Articular chondrocyte of knee joint (primary cell): ENCODE results near the gene C4A. TPM values are rescaled to one million over a fixed set of nuclear protein-coding genes. Genes with fewer than 3 reads are reported as not detected.

Experiments used
- small RNA-seq: library from RNA; depleted of rRNA; stranded (forward); fragments of <200 nt; gene quantifications from one replicate; pipeline ENCODE3, GENCODE V24; 2012
- total RNA-seq: library from RNA; depleted of rRNA; stranded (reverse); fragments of >200 nt; gene quantifications from 2 replicates; pipeline ENCODE4 v1.2.3, GENCODE V29; 2012

C4A gene
- 4.0 and 8.2 TPM in 2 replicates for total RNA-seq

DNA sequence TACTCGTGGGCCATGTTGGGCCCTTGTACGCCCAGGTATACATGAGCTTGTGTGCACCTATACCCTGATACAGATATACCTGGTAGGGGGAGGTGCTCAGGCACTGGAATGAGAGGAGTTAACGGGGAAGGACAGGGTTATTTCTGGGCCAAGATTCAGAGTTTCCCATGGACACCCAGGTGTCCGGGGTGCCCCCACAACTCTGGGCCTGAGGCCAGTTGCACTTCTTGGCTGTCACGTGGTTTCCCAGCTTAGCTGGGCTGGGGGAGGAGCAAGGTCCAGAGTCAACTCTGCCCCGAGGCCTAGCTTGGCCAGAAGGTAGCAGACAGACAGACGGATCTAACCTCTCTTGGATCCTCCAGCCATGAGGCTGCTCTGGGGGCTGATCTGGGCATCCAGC lies at the start of gene C4A:
Gene C4A (plus strand): TSS at position 314 of the 400 bp plus-strand sequence. CDS start 51 bp downstream, at position 365.

DNA sequence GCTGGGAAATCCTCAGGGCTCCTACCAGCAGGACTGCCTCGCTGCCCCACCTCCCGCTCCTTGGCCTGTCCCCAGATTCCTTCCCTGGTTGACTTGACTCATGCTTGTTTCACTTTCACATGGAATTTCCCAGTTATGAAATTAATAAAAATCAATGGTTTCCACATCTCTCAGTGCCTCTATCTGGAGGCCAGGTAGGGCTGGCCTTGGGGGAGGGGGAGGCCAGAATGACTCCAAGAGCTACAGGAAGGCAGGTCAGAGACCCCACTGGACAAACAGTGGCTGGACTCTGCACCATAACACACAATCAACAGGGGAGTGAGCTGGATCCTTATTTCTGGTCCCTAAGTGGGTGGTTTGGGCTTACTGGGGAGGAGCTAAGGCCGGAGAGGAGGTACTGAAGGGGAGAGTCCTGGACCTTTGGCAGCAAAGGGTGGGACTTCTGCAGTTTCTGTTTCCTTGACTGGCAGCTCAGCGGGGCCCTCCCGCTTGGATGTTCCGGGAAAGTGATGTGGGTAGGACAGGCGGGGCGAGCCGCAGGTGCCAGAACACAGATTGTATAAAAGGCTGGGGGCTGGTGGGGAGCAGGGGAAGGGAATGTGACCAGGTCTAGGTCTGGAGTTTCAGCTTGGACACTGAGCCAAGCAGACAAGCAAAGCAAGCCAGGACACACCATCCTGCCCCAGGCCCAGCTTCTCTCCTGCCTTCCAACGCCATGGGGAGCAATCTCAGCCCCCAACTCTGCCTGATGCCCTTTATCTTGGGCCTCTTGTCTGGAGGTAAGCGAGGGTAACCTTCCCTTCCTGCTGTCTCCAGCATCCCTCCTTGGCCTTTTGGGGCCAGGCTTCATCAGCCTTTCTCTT lies 36.1 kb upstream of the C4A start, which contains the start of gene CFB:
Gene CFB (plus strand): TSS at position 589 of the 863 bp plus-strand sequence. CDS start 127 bp downstream, at position 716.

DNA sequence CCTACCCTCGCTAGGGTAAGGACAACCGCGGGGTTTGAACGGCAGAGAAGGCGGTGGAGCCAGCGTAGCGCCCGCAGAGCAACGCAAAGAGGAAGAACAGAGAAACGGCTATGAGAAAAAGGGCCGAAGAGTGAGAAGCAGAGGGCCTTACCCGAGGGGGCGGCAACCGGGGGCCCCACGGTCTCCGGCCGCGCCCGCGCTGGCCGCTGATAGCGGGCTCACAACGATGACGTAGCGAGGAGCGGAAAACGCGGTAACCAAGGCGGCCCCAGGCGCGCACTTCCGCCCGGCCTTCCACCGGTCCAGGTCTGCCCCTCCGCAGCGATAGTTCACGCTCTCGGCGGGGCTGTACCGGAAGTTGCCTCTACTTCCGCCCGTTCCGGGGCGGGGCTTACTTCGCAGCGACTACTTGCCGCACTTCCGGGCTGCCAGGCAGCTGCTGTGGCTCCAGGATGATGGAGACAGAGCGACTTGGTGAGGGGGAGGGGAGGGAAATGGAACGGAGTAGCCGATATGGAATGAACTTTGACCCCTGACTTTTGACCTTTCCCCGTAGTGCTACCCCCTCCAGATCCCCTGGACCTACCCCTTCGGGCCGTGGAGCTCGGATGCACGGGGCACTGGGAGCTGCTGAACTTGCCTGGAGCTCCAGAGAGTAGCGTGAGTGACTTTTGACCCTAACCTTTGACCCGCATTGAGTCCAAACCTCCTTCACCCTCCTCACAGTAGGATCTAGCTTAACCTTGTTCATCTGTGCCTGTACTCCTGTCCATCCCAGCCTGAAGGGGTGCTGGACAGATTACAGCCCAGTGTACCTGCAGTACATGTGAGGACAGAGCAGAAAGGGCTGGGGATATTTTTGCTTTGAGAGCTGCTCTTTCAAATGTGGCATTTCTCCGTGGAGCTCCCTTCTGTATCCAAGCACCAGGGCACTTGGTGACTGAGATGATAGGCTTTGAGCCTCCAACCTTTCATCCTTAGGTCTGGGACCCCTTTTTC lies 22.8 kb upstream of the C4A start, which contains the start of the genes NELFE and SKIC2:
Gene NELFE (minus strand): TSS at position 231 of the 999 bp plus-strand sequence. CDS start 525 bp downstream, outside the sequence.
Gene SKIC2 (plus strand): TSS at position 435 of the 999 bp plus-strand sequence. CDS start 18 bp downstream, at position 453.

DNA sequence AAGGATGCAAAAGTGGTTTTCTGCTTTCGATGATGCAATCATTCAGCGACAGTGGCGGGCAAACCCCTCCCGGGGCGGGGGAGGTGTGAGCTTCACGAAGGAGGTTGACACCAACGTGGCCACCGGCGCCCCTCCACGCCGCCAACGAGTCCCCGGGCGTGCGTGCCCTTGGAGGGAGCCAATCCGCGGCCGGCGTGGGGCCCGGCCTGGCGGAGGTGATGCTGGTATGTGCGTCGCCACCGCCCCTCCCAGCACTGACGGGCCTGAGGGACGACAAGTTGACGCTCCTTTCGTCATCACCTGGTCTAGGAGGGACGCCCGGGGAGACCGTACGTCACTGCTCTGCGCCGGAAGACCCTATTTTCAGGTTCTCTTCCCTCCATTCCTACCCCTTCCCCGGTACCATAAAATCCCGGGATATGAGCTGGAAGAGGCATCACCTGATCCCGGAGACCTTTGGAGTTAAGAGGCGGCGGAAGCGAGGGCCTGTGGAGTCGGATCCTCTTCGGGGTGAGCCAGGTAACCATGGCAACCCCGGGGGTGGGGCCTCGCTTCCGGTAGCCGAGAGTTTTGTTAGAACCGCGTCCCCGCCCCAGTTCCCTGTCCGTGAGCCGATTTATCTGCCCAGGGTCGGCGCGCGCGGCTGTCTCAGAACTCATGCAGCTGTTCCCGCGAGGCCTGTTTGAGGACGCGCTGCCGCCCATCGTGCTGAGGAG lies 9.7 kb upstream of the C4A start, which contains the start of gene DXO:
Gene DXO (minus strand): TSS at position 146 of the 716 bp plus-strand sequence. CDS start 463 bp downstream, outside the sequence.

DNA sequence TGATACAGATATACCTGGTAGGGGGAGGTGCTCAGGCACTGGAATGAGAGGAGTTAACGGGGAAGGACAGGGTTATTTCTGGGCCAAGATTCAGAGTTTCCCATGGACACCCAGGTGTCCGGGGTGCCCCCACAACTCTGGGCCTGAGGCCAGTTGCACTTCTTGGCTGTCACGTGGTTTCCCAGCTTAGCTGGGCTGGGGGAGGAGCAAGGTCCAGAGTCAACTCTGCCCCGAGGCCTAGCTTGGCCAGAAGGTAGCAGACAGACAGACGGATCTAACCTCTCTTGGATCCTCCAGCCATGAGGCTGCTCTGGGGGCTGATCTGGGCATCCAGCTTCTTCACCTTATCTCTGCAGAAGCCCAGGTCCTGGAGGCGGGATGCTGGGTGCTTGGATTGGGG lies 32.7 kb downstream of the C4A start, which contains the start of gene C4B:
Gene C4B (plus strand): TSS at position 249 of the 400 bp plus-strand sequence. CDS start 51 bp downstream, at position 300.

DNA sequence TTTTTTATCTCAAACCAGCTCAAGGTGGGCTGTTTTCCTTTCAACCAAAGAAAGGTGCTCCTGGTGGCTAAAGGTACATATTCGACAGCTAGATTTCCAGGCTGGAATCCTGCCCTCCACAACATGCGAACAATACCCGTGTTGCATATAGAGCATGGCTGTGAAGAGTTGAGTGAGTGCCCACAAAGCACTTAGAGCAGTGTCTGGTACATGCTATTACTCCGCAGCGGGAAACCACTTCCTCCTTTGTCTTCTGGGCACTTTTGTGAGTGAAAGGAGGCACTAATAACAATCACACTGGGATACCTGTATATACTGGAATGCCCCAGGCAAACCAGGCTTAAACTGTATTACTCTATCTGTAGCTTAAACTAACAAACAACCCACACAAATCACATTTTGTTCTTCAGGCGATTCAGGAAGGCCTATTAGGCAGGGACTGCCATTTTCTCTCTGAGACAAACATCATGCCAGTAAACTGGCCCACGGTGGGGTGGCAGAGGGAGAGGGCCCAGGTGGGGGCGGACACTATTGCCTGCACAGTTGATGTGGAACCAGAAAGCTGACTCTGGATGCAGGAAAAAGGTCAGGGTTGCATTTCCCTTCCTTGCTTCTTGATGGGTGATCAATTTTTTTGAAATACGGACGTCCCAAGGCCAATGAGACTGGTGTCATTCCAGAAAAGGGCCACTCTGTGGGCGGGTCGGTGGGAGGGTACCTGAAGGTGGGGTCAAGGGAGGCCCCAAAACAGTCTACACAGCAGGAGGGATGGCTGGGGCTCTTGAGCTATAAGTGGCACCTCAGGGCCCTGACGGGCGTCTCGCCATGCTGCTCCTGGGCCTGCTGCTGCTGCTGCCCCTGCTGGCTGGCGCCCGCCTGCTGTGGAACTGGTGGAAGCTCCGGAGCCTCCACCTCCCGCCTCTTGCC lies 56.0 kb downstream of the C4A start, which contains the start of gene CYP21A2:
Gene CYP21A2 (plus strand): TSS at position 818 of the 927 bp plus-strand sequence. CDS start 8 bp downstream, at position 826.

Small RNA genes lying within 50 kb of the gene (small RNA-seq; reads per million reads assigned to genes)
- not detected for gene AL645922.1

Other genes starting within 250 kb of the C4A start
- 597 and 600 TPM in 2 replicates for gene CLIC1, start 245.5 kb upstream of the C4A start, total RNA-seq
- 10.7 and 12.3 TPM in 2 replicates for gene MSH5, start 242.1 kb upstream of the C4A start, total RNA-seq
- 0.54 and 1.4 TPM in 2 replicates for gene SAPCD1, start 219.4 kb upstream of the C4A start, total RNA-seq
- gene VWA7, start 204.7 kb upstream of the C4A start, total RNA-seq: 1.0 and 1.9 TPM in 2 replicates
- gene VARS1, start 186.3 kb upstream of the C4A start, total RNA-seq: 38.3 and 45.2 TPM in 2 replicates
- gene LSM2, start 175.1 kb upstream of the C4A start, total RNA-seq: 28.3 and 32.4 TPM in 2 replicates
- gene HSPA1L, start 166.8 kb upstream of the C4A start, total RNA-seq: 1.0 and 1.4 TPM in 2 replicates
- 91.1 and 137 TPM in 2 replicates for gene HSPA1A, start 166.5 kb upstream of the C4A start, total RNA-seq
- 123 and 152 TPM in 2 replicates for gene HSPA1B, start 154.3 kb upstream of the C4A start, total RNA-seq
- 48.6 and 57.6 TPM in 2 replicates for gene NEU1, start 119.2 kb upstream of the C4A start, total RNA-seq
- gene SLC44A4, start 103.1 kb upstream of the C4A start, total RNA-seq: 0.22 TPM in 1 of 2 replicates, not detected in the other
- gene EHMT2, start 84.4 kb upstream of the C4A start, total RNA-seq: 41.4 and 51.4 TPM in 2 replicates
- gene ZBTB12, start 80.0 kb upstream of the C4A start, total RNA-seq: 1.3 and 1.9 TPM in 2 replicates
- 19.1 and 22.0 TPM in 2 replicates for gene C2, start 54.3 kb upstream of the C4A start, total RNA-seq
- gene CFB, start 36.0 kb upstream of the C4A start, total RNA-seq: 26.9 and 34.6 TPM in 2 replicates
- 97.0 and 105 TPM in 2 replicates for gene NELFE, start 23.1 kb upstream of the C4A start, total RNA-seq
- gene SKIC2, start 22.9 kb upstream of the C4A start, total RNA-seq: 35.3 and 40.4 TPM in 2 replicates
- 11.6 and 13.0 TPM in 2 replicates for gene DXO, start 9.9 kb upstream of the C4A start, total RNA-seq
- gene C4B, start 32.7 kb downstream of the C4A start, total RNA-seq: 2.4 and 3.4 TPM in 2 replicates
- 0.13 TPM in 1 of 2 replicates, not detected in the other for gene CYP21A2, start 56.4 kb downstream of the C4A start, total RNA-seq
- 23.9 and 41.1 TPM in 2 replicates for gene TNXB, start 127.3 kb downstream of the C4A start, total RNA-seq
- 21.6 and 33.5 TPM in 2 replicates for gene ATF6B, start 146.2 kb downstream of the C4A start, total RNA-seq
- 4.6 and 8.8 TPM in 2 replicates for gene FKBPL, start 148.2 kb downstream of the C4A start, total RNA-seq
- 0.39 and 0.54 TPM in 2 replicates for gene PRRT1, start 169.9 kb downstream of the C4A start, total RNA-seq
- 10.6 and 20.8 TPM in 2 replicates for gene PPT2, start 172.1 kb downstream of the C4A start, total RNA-seq
- 0.86 and 1.7 TPM in 2 replicates for gene EGFL8, start 182.5 kb downstream of the C4A start, total RNA-seq
- gene AGPAT1, start 194.0 kb downstream of the C4A start, total RNA-seq: 26.8 and 31.0 TPM in 2 replicates
- 23.9 and 32.4 TPM in 2 replicates for gene RNF5, start 196.3 kb downstream of the C4A start, total RNA-seq
- 0.54 and 0.78 TPM in 2 replicates for gene AGER, start 202.2 kb downstream of the C4A start, total RNA-seq
- gene PBX2, start 208.1 kb downstream of the C4A start, total RNA-seq: 17.1 and 20.8 TPM in 2 replicates
- gene GPSM3, start 210.6 kb downstream of the C4A start, total RNA-seq: 0.86 and 1.0 TPM in 2 replicates
- gene NOTCH4, start 242.0 kb downstream of the C4A start, total RNA-seq: 0.65 and 1.1 TPM in 2 replicates